Measurements from ENCODE around the gene GPR87. TPM values are rescaled to one million over a fixed set of nuclear protein-coding genes. Genes with fewer than 3 reads are reported as not detected.

The GPR87 gene
- total and polyA plus RNA-seq, 9 of the 15 experiments (the other 6 are each of a cell fraction or from before 2014, with no cell fraction given), result not detected

- Histone ChIP-seq H3K9ac (ENCODE audit: insufficient read depth in 1 of 2, low read depth in 2 of 2, low read length in 2 of 2) (no peak overlapping the region), H3K36me3 (ENCODE audit: control insufficient read depth, insufficient read depth, low read length) (no peaks in the 10 kb centered on the region), H3K79me2 (ENCODE audit: control insufficient read depth, insufficient read depth, low read length) (no peaks in the 10 kb centered on the region), H3K9me1 (ENCODE audit: control insufficient read depth, insufficient read depth, low read length) (peaks cover 3% of the 10 kb centered on the region), H3K4me1 (replicated peaks in 1 of 2; ENCODE audit: control insufficient read depth in 2 of 2, insufficient read depth in 2 of 2, low read length in 2 of 2) (no peaks in the 10 kb centered on the region), H3K4me2 (ENCODE audit: insufficient read depth, low read length) (no peak overlapping the region), H3K9me3 (replicated peaks; ENCODE audit: control insufficient read depth, insufficient read depth, low read depth, low read length) (no peaks in the 10 kb centered on the region), H3K27me3 (ENCODE audit: control insufficient read depth in 2 of 2, insufficient read depth in 2 of 2, low read length in 2 of 2) (peaks cover 3 to 9% of the 10 kb centered on the region in 2 experiments; a peak in 3 of 5 replicates), H2AFZ (ENCODE audit: low read depth, low read length) (no peak overlapping the region), H3K27ac (ENCODE audit: extremely low read depth, low read depth, low read length) (no peak overlapping the region), H4K20me1 (replicated peaks; ENCODE audit: control insufficient read depth, insufficient read depth, low read length) (no peaks in the 10 kb centered on the region; the same call in 1 of the 2 replicates), H3K4me3 (no peak overlapping the region)
- ChIA-PET CTCF (ENCODE audit: low intra/inter-chr PET ratio) (no interaction called here), POLR2A (no interaction called here)
- in situ Hi-C loops (cut with MboI), result no loop called here
- no peak for FAIRE-seq
- DNase-seq (ENCODE audit: extremely low read depth in 1 of 4, low spot score in 3 of 4), result no peak
- ATAC-seq, result no peak
- intact Hi-C loops (cut with micrococcal nuclease), result no loop called here
- TF ChIP-seq ZNF785 (CRISPR knock-in tag; IDR thresholded peaks at IDR 0.05), result no peak
- TF ChIP-seq ZNF518B (CRISPR knock-in tag; IDR thresholded peaks at IDR 0.05), result no peak
- no peak for TF ChIP-seq SNAPC5 (CRISPR knock-in tag; IDR thresholded peaks at IDR 0.05)
- WGBS (ENCODE audit: insufficient coverage, low coverage, missing lambda C conversion rate), result 3% methylated on average over 3 of the region's 3 CpGs
- no TSS peak for BruUV-seq (replicated peaks)
Measured at GRCh38 chr3:151301787-151302186, 14.8 kb downstream of the GPR87 start.

All from K562 (cell line).